Right lobe of liver (tissue), 6 donors: ENCODE results near the gene ZNF226. TPM values are rescaled to one million over a fixed set of nuclear protein-coding genes. Genes with fewer than 3 reads are reported as not detected.
"Not testable (repeated sequence)": the region's sequence is repeated elsewhere in the genome, so short reads cannot be mapped to it uniquely, and the experiment has no call there.

Experiments
- ATAC-seq, 4 donors: fragments of 200-7000 bp; cut with Tn5 transposase; one replicate each; pipeline ENCODE4 v1.9.1; 2020; ENCODE audit warnings: mild to moderate bottlenecking in 4 of 4, moderate library complexity in 4 of 4
- DNase-seq, 3 donors: peaks; one replicate each; pipeline ENCODE4 v3.0.0-alpha.2; 2020
- H3K27ac ChIP-seq, 3 donors: fragments of 200-600 bp; one replicate each; pipeline ENCODE4 v1.8.0; 2022
- H3K27me3 ChIP-seq, 2 donors: fragments of 200-600 bp; one replicate each; pipeline ENCODE4 v1.8.0; 2022
- H3K36me3 ChIP-seq, 4 donors: fragments of 200-600 bp; sonication (generic) in 1 of 4; one replicate each; pipeline versions ENCODE4 v1.5.1 to v1.8.0; 2017 to 2022; ENCODE audit warnings: control low read depth in 1 of 4
- H3K4me1 ChIP-seq, 4 donors: fragments of 200-600 bp; sonication (generic) in 1 of 4; one replicate each; pipeline versions ENCODE4 v1.5.1 to v1.8.0; 2017 to 2022; ENCODE audit warnings: control low read depth in 1 of 4
- H3K4me3 ChIP-seq, 3 donors: fragments of 200-600 bp; one replicate each; pipeline ENCODE4 v1.8.0; 2022
- H3K9me3 ChIP-seq, 4 donors: fragments of 200-600 bp; sonication (generic) in 1 of 4; one replicate each; pipeline versions ENCODE4 v1.5.1 to v1.8.0; 2017 to 2022; ENCODE audit warnings: control low read depth in 1 of 4
- POLR2A ChIP-seq: fragments of 450-650 bp; IDR thresholded peaks from one replicate; pipeline ENCODE4 v1.6.1; 2017; ENCODE audit warnings: antibody characterized with exemption, mild to moderate bottlenecking
- WGBS: methylation state at CpG from one replicate; pipeline ENCODE4 v1.1.6; 2018; ENCODE audit warnings: low coverage, low lambda C conversion rate; ENCODE audit not compliant: insufficient coverage; ENCODE audit errors: missing lambda C conversion rate; 5-methylcytosine and 5-hydroxymethylcytosine counted together
- intact Hi-C, 2 donors: fragments of 100-400 bp; cut with DNase I; formaldehyde crosslinking; loops; one replicate each; pipeline versions ENCODE4 v1.11.2 to v1.14.1; 2022
- total RNA-seq, 6 experiments: library from RNA; depleted of rRNA in 2 of 6; stranded (reverse); fragments of >200 nt in 2 of 6; fragmentation: NEBNext Ultra II Directional in 3 of 6; extraction: Animal tissue kit (Norgen Biotek cat#: 25700) in 3 of 6; gene quantifications; one replicate each; pipeline versions ENCODE4 v1.1.0 to v1.2.4, GENCODE V29; 2016 to 2023
- TF ChIP-seq, protein P1 (sequence below), 4 donors: fragments of 200-600 bp in 3 of 4; fragments of 450-650 bp in 1 of 4; IDR thresholded peaks; one replicate each; pipeline versions ENCODE4 v1.5.1 to v1.8.0; 2016 to 2022; ENCODE audit warnings: antibody characterized with exemption in 4 of 4, mild to moderate bottlenecking in 2 of 4
- donor health status: DM: no; HTN: yes; CAD: no.
- donor health status: DM: no; HTN: no; CAD: no.
- donor health status: DM: no; HTN: no; CAD: no.
- donor health status: DM: no; HTN: yes; CAD: no.
- donor health status: DM: no; HTN: yes; CAD: no.

The ZNF226 gene
- total RNA-seq, 6 experiments from 2014 or later = 5.2 to 10.7 (median 8.1) TPM

DNA sequence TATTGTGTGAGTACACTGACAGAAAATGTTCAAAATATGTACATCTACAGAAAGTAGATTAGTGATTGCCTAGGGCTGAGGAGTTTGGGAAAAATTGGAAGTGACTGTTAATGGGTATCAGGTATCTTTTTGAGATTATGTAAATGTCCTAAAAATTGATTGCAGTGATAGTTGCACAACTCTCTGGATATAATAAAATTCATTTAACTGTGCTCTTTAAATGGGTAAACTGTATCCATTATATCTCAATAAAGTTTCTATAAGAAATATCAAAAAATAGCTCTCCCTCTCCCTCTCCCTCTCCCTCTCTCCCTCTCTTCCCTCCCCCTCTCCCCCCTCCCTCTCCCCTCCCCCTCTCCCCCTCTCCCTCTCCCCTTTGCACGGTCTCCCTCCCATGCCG is 38.1 kb downstream of the ZNF226 start:
- TF ChIP-seq, protein P1, sequence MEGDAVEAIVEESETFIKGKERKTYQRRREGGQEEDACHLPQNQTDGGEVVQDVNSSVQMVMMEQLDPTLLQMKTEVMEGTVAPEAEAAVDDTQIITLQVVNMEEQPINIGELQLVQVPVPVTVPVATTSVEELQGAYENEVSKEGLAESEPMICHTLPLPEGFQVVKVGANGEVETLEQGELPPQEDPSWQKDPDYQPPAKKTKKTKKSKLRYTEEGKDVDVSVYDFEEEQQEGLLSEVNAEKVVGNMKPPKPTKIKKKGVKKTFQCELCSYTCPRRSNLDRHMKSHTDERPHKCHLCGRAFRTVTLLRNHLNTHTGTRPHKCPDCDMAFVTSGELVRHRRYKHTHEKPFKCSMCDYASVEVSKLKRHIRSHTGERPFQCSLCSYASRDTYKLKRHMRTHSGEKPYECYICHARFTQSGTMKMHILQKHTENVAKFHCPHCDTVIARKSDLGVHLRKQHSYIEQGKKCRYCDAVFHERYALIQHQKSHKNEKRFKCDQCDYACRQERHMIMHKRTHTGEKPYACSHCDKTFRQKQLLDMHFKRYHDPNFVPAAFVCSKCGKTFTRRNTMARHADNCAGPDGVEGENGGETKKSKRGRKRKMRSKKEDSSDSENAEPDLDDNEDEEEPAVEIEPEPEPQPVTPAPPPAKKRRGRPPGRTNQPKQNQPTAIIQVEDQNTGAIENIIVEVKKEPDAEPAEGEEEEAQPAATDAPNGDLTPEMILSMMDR (IDR thresholded peaks at IDR 0.05) = no peak
- no peak for TF ChIP-seq POLR2A
- no peak overlapping the region for H3K27ac ChIP-seq

DNA sequence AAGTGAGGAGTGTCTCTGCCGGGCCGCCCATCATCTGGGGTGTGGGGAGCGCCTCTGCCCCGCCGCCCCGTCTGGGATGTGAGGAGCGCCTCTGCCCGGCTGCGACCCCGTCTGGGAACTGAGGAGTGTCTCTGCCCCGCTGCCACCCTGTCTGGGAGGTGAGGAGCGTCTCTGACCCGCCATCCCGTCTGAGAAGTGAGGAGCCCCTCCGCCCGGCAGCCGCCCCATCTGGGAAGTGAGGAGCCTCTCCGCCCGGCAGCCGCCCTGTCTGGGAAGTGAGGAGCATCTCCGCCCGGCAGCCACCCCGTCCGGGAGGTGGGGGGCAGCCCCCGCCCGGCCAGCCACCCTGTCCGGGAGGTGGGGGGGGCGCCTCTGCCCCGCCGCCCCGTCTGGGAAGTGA is 39.0 kb downstream of the ZNF226 start:
- H3K36me3 ChIP-seq, H3K27me3 ChIP-seq, H3K4me1 ChIP-seq, ATAC-seq, H3K9me3 ChIP-seq, intact Hi-C loops, DNase-seq, H3K27ac ChIP-seq, H3K4me3 ChIP-seq: not testable (repeated sequence)
- 100% methylated on average over 3 of the region's 31 CpGs for WGBS

More for the DNA sequence above, 38.1 kb downstream of the ZNF226 start:
- Histone ChIP-seq H3K4me3 (no peak overlapping the region), H3K36me3 (no peaks in the 10 kb centered on the region), H3K27me3 (no peaks in the 10 kb centered on the region), H3K4me1 (no peaks in the 10 kb centered on the region), H3K9me3 (no peaks in the 10 kb centered on the region)
- intact Hi-C loops = no loop called here
- ATAC-seq = no peak
- no peak for DNase-seq
- 72% methylated on average over 2 of the region's 2 CpGs for WGBS

DNA sequence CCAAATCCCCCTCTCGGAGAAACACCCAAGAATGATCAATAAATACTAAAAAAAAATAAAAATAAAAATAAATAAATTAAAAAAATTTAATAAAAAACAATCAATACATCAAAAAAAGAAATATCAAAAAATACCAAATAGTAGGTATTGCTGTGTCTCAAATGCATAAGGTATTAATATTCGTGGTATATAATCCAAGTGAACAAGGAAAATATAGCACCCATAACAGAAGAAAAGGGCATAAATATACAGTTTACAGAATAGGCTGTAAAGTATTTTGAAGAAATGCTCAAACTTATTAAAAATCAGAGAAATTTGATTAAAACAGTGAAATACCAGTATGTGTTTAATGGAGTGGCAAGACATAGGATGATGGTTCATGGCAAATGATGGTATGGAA is 39.9 kb downstream of the ZNF226 start:
- 40% methylated on average over 2 of the region's 2 CpGs for WGBS
- ATAC-seq = no peak
- Histone ChIP-seq H3K27me3 (no peaks in the 10 kb centered on the region), H3K36me3 (no peaks in the 10 kb centered on the region), H3K9me3 (no peaks in the 10 kb centered on the region), H3K4me1 (no peaks in the 10 kb centered on the region), H3K4me3 (no peak overlapping the region), H3K27ac (no peak overlapping the region)
- TF ChIP-seq POLR2A = no peak
- TF ChIP-seq, protein P1 (IDR thresholded peaks at IDR 0.05) = no peak
- intact Hi-C loops = no loop called here
- DNase-seq = no peak

DNA sequence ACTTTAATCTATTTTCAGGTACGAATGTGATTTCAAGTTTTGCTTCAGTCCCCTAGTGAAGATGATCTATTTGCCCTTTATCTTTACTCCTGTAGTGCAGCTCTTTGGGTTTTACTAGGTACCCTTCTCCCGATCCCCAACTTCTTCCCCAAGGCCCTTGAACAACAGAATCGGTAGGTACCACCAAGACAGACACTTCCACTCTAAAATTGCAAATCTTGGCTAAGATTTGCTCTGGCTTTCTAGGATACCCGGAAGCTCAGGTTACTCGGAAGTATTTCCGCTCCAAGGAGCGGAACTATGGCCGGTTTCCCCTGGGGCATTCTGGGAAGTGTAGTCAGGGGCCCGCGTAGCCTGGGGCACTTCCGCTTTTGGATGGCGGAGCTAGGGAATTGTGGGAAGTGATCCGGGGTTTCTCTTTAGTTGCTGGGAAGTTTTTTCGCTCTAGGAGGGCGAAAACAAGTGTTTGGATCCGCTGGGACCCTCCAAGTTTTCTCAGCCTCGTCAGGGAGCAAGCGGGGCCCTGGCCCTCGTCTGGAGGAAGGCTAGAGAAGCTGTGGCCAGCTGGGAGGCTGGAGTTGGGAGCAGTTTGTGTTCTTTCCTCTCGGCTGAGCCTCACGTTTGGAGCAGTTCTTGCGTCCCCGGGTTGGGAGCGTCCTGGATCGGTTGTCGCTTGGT is 42.4 kb downstream of the ZNF226 start:
- DNase-seq (peak; percentile 86 to 93 (median 91)), ATAC-seq (peak; percentile 96 to 99 (median 97))
- intact Hi-C loops = no loop called here
- Histone ChIP-seq H3K4me3 (peak overlapping the region; percentile 64 to 74 (median 71)), H3K27me3 (no peaks in the 10 kb centered on the region), H3K4me1 (no peaks in the 10 kb centered on the region), H3K27ac (peak overlapping the region; percentile 68 to 69 (median 68)), H3K36me3 (no peaks in the 10 kb centered on the region), H3K9me3 (no peaks in the 10 kb centered on the region)
- peak; percentile 15 for TF ChIP-seq POLR2A
- TF ChIP-seq, protein P1 (IDR thresholded peaks at IDR 0.05) = no peak
- WGBS = 3% methylated on average over 23 of the region's 26 CpGs

DNA sequence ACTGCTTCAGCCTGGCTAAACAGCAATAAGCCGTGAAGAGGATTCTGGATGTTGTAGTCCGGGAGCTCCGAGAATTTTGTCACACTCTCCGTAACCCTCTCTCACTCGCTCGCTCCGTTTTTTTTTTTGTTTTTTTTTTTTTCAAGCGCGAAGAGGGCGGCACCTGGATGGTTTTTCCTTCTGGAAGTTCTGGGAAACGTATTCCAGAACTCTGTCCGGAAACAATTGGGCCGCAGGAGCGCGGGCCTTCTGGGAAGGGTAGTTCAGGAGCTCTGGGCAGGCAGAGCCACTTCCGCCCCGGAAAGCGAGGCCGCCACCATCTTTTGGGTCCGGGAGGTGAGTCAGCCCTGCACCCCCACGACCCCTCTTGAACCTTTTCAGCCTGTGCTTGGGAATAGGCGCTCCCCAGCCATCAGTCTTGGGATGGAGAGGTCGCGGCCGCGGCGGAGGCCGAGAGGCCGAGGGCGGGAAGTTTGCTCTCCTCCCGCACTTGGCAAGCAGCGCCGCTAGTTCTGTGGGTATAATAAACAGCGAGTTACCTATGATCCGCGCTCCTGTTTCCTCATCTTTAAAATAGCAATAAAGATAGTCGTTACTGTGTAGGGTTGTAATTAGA is 47.5 kb downstream of the ZNF226 start, which contains the start of gene ZNF227:
ZNF227 (plus strand) TSS at position 283 of the 616 bp plus-strand sequence. CDS start 5,261 bp downstream, outside the sequence.
- peak within 1 kb of the TSS; percentile 74 to 85 (median 81) for H3K4me3 ChIP-seq
- DNase-seq (peak; percentile 91 to 95 (median 93)), ATAC-seq (peak; percentile 97 to 99 (median 98))
- peaks cover 0 to 7% (median 0%) of the 10 kb centered on the region in 4 donors for H3K4me1 ChIP-seq
- H3K27ac ChIP-seq = peak within 1 kb of the TSS; percentile 48 to 79 (median 65)
- intact Hi-C loops = no loop called here
- WGBS = under 1% methylated on average over 33 of the region's 37 CpGs
- TF ChIP-seq, protein P1 (IDR thresholded peaks at IDR 0.05) = no peak
- TF ChIP-seq POLR2A = no peak
- H3K27me3 ChIP-seq = no peaks in the 10 kb centered on the region
- peaks cover 0 to 7% (median 0%) of the 10 kb centered on the region in 4 donors for H3K36me3 ChIP-seq
- H3K9me3 ChIP-seq = no peaks in the 10 kb centered on the region
